ENCODE results near the gene EIF4EBP3.

EIF4EBP3 gene

GRCh38 chr5:140595538-140596300 lies 48.3 kb downstream of the EIF4EBP3 start:
- Histone ChIP-seq H3K27ac (replicated peaks) (peak overlapping the region; percentile 59), H3K4me3 (replicated peaks; ENCODE audit: insufficient read depth, low read length) (no peak overlapping the region), H3K27me3 (ENCODE audit: insufficient read depth, poor library complexity, severe bottlenecking) (no peaks in the 10 kb centered on the region)
- peak; percentile 68 for TF ChIP-seq POLR2AphosphoS5 (IDR thresholded peaks at IDR 0.05; ENCODE audit: low read depth)
- TF ChIP-seq SPI1 (IDR thresholded peaks at IDR 0.05; ENCODE audit: borderline replicate concordance, low read depth) = peak; percentile 40; the same call in 1 of the 2 replicates
- TF ChIP-seq, protein P1, sequence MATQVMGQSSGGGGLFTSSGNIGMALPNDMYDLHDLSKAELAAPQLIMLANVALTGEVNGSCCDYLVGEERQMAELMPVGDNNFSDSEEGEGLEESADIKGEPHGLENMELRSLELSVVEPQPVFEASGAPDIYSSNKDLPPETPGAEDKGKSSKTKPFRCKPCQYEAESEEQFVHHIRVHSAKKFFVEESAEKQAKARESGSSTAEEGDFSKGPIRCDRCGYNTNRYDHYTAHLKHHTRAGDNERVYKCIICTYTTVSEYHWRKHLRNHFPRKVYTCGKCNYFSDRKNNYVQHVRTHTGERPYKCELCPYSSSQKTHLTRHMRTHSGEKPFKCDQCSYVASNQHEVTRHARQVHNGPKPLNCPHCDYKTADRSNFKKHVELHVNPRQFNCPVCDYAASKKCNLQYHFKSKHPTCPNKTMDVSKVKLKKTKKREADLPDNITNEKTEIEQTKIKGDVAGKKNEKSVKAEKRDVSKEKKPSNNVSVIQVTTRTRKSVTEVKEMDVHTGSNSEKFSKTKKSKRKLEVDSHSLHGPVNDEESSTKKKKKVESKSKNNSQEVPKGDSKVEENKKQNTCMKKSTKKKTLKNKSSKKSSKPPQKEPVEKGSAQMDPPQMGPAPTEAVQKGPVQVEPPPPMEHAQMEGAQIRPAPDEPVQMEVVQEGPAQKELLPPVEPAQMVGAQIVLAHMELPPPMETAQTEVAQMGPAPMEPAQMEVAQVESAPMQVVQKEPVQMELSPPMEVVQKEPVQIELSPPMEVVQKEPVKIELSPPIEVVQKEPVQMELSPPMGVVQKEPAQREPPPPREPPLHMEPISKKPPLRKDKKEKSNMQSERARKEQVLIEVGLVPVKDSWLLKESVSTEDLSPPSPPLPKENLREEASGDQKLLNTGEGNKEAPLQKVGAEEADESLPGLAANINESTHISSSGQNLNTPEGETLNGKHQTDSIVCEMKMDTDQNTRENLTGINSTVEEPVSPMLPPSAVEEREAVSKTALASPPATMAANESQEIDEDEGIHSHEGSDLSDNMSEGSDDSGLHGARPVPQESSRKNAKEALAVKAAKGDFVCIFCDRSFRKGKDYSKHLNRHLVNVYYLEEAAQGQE (IDR thresholded peaks at IDR 0.05; ENCODE audit: insufficient replicate concordance, low read depth) = no peak
- no peak for TF ChIP-seq CTCF (IDR thresholded peaks at IDR 0.05; ENCODE audit: insufficient read depth, low read length)
- TF ChIP-seq GABPA (IDR thresholded peaks at IDR 0.05; ENCODE audit: low read depth) = no peak
- DNase-seq (ENCODE audit: low read depth in 1 of 2, low spot score in 1 of 2) = peak; percentile 93 to 97

DNA sequence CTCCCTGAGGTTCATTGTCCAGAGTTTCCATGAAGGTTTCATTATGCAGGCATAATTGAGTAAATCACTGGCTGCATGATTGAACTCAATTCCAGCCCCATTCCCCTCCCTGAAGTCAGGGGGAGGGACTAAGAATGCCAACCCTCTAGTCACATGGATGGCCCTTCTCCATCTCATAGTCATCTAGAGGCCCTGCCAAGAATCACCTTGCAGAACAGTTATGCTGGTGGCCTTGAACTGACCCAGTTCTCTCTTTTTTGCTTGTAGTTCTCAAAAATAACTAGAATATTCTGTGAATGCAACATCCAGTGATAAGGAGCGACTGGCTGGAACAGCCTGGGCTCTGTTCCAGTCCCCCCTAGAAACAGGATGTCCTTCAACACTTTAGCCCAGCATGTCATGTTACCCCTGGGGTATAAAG lies 48.9 kb downstream of the EIF4EBP3 start:
- DNase-seq (ENCODE audit: low read depth in 1 of 2, low spot score in 1 of 2) = no peak
- Histone ChIP-seq H3K4me3 (replicated peaks; ENCODE audit: insufficient read depth, low read length) (no peak overlapping the region), H3K27me3 (ENCODE audit: insufficient read depth, poor library complexity, severe bottlenecking) (no peaks in the 10 kb centered on the region), H3K27ac (replicated peaks) (peak overlapping the region; percentile 59; the same call in 1 of the 2 replicates)
- no peak for TF ChIP-seq GABPA (IDR thresholded peaks at IDR 0.05; ENCODE audit: low read depth)
- TF ChIP-seq, protein P1 (IDR thresholded peaks at IDR 0.05; ENCODE audit: insufficient replicate concordance, low read depth) = no peak
- TF ChIP-seq SPI1 (IDR thresholded peaks at IDR 0.05; ENCODE audit: borderline replicate concordance, low read depth) = no peak
- no peak for TF ChIP-seq CTCF (IDR thresholded peaks at IDR 0.05; ENCODE audit: insufficient read depth, low read length)
- no peak for TF ChIP-seq POLR2AphosphoS5 (IDR thresholded peaks at IDR 0.05; ENCODE audit: low read depth)

DNA sequence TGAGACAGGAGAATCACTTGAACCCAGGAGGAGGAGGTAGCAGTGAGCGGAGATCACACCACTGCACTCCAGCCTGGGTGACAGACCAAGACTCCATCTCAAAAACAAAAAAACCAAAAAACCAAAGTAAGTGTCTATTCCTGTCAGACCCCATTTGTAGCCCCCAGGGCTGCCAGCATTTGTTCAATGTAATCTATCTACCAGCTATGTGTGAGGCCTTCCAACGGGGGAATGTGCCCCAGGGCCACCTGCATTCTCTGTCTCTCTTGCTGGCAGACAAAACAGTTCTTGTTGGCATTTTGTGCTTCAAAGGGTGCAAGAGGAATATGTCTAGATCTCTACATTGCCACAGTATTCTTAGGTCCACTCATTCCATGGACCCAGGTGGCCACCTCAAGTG lies 51.4 kb downstream of the EIF4EBP3 start:
- no peak overlapping the region for H3K27ac ChIP-seq (replicated peaks)
- no peak overlapping the region for H3K4me3 ChIP-seq (replicated peaks; ENCODE audit: insufficient read depth, low read length)
- DNase-seq (ENCODE audit: low read depth in 1 of 2, low spot score in 1 of 2) = no peak
- H3K27me3 ChIP-seq (ENCODE audit: insufficient read depth, poor library complexity, severe bottlenecking) = no peaks in the 10 kb centered on the region
- TF ChIP-seq SPI1 (IDR thresholded peaks at IDR 0.05; ENCODE audit: borderline replicate concordance, low read depth) (no peak), CTCF (IDR thresholded peaks at IDR 0.05; ENCODE audit: insufficient read depth, low read length) (no peak), POLR2AphosphoS5 (IDR thresholded peaks at IDR 0.05; ENCODE audit: low read depth) (no peak), GABPA (IDR thresholded peaks at IDR 0.05; ENCODE audit: low read depth) (no peak)
- TF ChIP-seq, protein P1 (IDR thresholded peaks at IDR 0.05; ENCODE audit: insufficient replicate concordance, low read depth) = no peak
